IPS-18c (cell line): ENCODE results near the gene RPL10.
A peak's percentile ranks its signal among the peaks of the same experiment; 100 is the strongest.
"Not testable (repeated sequence)": the region's sequence is repeated elsewhere in the genome, so short reads cannot be mapped to it uniquely, and the experiment has no call there.

Experiments
- H3K4me3 ChIP-seq: 2 replicates; pipeline ENCODE4 v1.7.0; 2013; ENCODE audit warnings: low read depth, mild to moderate bottlenecking, low read length, moderate library complexity; ENCODE audit not compliant: insufficient read depth
- H3K9me3 ChIP-seq: one replicate; pipeline ENCODE4 v1.6.1; 2013; ENCODE audit warnings: mild to moderate bottlenecking, low read length, moderate library complexity; ENCODE audit not compliant: control insufficient read depth, insufficient read depth

The RPL10 gene

GRCh38 chrX:154383359-154384283, 14.6 kb upstream of the RPL10 start:
- no peaks in the 10 kb centered on the region for H3K9me3 ChIP-seq
- no peak overlapping the region for H3K4me3 ChIP-seq

- H3K4me3 ChIP-seq = no peak overlapping the region
- no peaks in the 10 kb centered on the region for H3K9me3 ChIP-seq
Measured at GRCh38 chrX:154384284-154384892, 13.8 kb upstream of the RPL10 start.

GRCh38 chrX:154388094-154388493, 10.1 kb upstream of the RPL10 start:
- not testable (repeated sequence) for H3K9me3 ChIP-seq

GRCh38 chrX:154388649-154389048, 9.5 kb upstream of the RPL10 start:
- H3K4me3 ChIP-seq, H3K9me3 ChIP-seq: not testable (repeated sequence)

More at GRCh38 chrX:154388094-154388493, 10.1 kb upstream of the RPL10 start:
- not testable (repeated sequence) for H3K4me3 ChIP-seq

GRCh38 chrX:154389812-154390747, 8.1 kb upstream of the RPL10 start:
- H3K4me3 ChIP-seq, H3K9me3 ChIP-seq: not testable (repeated sequence)

- H3K9me3 ChIP-seq, H3K4me3 ChIP-seq: not testable (repeated sequence)
Measured at GRCh38 chrX:154396363-154396762, 1.8 kb upstream of the RPL10 start.

GRCh38 chrX:154396973-154397887, 947 bp upstream of the RPL10 start:
- peaks cover 8% of the 10 kb centered on the region for H3K9me3 ChIP-seq

GRCh38 chrX:154398668-154399526, 720 bp downstream of the RPL10 start:
- Histone ChIP-seq H3K4me3 (peak overlapping the region; percentile 55), H3K9me3 (peaks cover 8% of the 10 kb centered on the region)

More at GRCh38 chrX:154396973-154397887, 947 bp upstream of the RPL10 start:
- peak overlapping the region; percentile 60 for H3K4me3 ChIP-seq

- Histone ChIP-seq H3K9me3 (peaks cover 10% of the 10 kb centered on the region), H3K4me3 (peak overlapping the region; percentile 55)
Measured at GRCh38 chrX:154399527-154400368, 1.6 kb downstream of the RPL10 start.

- H3K4me3 ChIP-seq = not testable (repeated sequence)
- H3K9me3 ChIP-seq = peaks cover 12% of the 10 kb centered on the region
Measured at GRCh38 chrX:154400369-154400817, 2.2 kb downstream of the RPL10 start.

- H3K9me3 ChIP-seq = peaks cover 13% of the 10 kb centered on the region
- H3K4me3 ChIP-seq = no peak overlapping the region
Measured at GRCh38 chrX:154401045-154401799, 3.0 kb downstream of the RPL10 start.

- Histone ChIP-seq H3K9me3 (peaks cover 16% of the 10 kb centered on the region), H3K4me3 (no peak overlapping the region)
Measured at GRCh38 chrX:154401918-154402621, 3.9 kb downstream of the RPL10 start.

GRCh38 chrX:154402622-154403127, 4.5 kb downstream of the RPL10 start:
- H3K4me3 ChIP-seq = no peak overlapping the region

More at GRCh38 chrX:154402622-154403127, 4.5 kb downstream of the RPL10 start:
- H3K9me3 ChIP-seq = peaks cover 13% of the 10 kb centered on the region
